AG04450 (cell line): Measurements from ENCODE around the gene STARD7. TPM values are rescaled to one million over a fixed set of nuclear protein-coding genes. Genes with fewer than 3 reads are reported as not detected.
"Not testable (repeated sequence)": the region's sequence is repeated elsewhere in the genome, so short reads cannot be mapped to it uniquely, and the experiment has no call there.

Experiments
- CTCF ChIA-PET: fragments of 300-600, 350-600 bp; formaldehyde crosslinking; extraction: SDS; loops from one replicate; lab custom pipeline; 2022; ENCODE audit warnings: antibody characterized with exemption, inconsistent platforms; lab: Charles Lee
- POLR2A ChIA-PET: fragments of 350-600 bp; formaldehyde crosslinking; extraction: SDS; loops from one replicate; lab custom pipeline; 2021; ENCODE audit warnings: antibody characterized with exemption, inconsistent platforms; lab: Yijun Ruan, JAX
- DNase-seq: peaks from one replicate; pipeline ENCODE4 v3.0.0-alpha.2; 2011; ENCODE audit warnings: low read depth, low spot score
- H3K27ac ChIP-seq: one replicate; pipeline ENCODE4 v1.5.1; 2012; ENCODE audit warnings: low read depth, low read length, control low read depth
- H3K27me3 ChIP-seq: one replicate; pipeline ENCODE4 v1.6.0; 2012; ENCODE audit warnings: low read length; ENCODE audit not compliant: control insufficient read depth, insufficient read depth
- H3K4me3 ChIP-seq: 2 replicates; pipeline ENCODE4 v1.5.1; 2011; ENCODE audit warnings: mild to moderate bottlenecking, low read depth, low read length, control low read depth
- H3K9me3 ChIP-seq: 2 replicates; pipeline ENCODE4 v1.5.1; 2012; ENCODE audit warnings: low read length; ENCODE audit not compliant: control insufficient read depth, insufficient read depth
- polyA plus RNA-seq: library from polyadenylated mRNA; depleted of rRNA; stranded (reverse); fragments of >200 nt; gene quantifications from 2 replicates; pipeline ENCODE4 v1.2.3, GENCODE V29; 2011
- TF ChIP-seq, protein P1 (sequence below): IDR thresholded peaks from 2 replicates; pipeline ENCODE4 v1.5.1; 2011; ENCODE audit warnings: low read depth, low read length, control low read depth, inconsistent platforms

STARD7 gene
- polyA plus RNA-seq, 1 experiment = 106 TPM

DNA sequence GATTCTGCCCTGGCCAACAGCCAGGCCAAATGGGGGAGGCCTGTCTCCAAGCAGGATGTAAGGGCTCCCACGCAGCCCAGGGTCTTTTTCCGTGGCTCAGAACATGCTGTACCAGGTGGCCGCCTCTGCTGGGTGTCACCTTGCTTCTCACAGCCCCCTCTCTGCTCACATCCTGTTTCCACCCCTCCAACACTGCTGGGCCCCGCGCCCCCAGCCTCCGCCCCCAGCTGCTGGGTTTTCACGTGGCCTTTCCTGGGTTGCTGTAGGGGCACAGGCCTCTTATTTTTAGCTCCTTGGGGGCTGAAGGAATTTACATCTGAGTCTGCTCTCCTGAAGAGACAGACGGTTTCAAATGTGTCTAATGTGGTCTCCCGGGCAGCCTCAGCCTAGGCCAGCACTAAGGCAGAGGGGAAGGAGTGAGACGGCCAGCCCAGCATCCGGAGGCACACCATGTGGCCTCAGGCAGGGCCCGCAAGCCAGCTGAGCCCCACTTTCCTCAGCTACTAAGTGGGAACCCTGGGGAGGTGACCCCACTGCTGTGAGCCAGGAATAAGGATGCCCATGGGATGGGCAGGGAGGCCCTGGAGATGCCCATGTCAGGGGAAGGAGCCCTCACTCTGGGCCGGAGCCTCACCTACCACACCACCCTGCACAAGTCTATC, 44.7 kb downstream of the STARD7 start:
- ChIA-PET POLR2A (no interaction called here), CTCF (interaction anchor here (2.3 kb wide), 1 partner anchor 11 kb away, joined by 20 read pairs; no protein-coding TSS in a partner anchor)
- no peak for DNase-seq
- Histone ChIP-seq H3K27me3 (peaks cover 7% of the 10 kb centered on the region), H3K9me3 (peaks cover 5% of the 10 kb centered on the region; the same call in 1 of the 2 replicates), H3K4me3 (no peak overlapping the region), H3K27ac (no peak overlapping the region)
- TF ChIP-seq, protein P1, sequence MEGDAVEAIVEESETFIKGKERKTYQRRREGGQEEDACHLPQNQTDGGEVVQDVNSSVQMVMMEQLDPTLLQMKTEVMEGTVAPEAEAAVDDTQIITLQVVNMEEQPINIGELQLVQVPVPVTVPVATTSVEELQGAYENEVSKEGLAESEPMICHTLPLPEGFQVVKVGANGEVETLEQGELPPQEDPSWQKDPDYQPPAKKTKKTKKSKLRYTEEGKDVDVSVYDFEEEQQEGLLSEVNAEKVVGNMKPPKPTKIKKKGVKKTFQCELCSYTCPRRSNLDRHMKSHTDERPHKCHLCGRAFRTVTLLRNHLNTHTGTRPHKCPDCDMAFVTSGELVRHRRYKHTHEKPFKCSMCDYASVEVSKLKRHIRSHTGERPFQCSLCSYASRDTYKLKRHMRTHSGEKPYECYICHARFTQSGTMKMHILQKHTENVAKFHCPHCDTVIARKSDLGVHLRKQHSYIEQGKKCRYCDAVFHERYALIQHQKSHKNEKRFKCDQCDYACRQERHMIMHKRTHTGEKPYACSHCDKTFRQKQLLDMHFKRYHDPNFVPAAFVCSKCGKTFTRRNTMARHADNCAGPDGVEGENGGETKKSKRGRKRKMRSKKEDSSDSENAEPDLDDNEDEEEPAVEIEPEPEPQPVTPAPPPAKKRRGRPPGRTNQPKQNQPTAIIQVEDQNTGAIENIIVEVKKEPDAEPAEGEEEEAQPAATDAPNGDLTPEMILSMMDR = no peak

DNA sequence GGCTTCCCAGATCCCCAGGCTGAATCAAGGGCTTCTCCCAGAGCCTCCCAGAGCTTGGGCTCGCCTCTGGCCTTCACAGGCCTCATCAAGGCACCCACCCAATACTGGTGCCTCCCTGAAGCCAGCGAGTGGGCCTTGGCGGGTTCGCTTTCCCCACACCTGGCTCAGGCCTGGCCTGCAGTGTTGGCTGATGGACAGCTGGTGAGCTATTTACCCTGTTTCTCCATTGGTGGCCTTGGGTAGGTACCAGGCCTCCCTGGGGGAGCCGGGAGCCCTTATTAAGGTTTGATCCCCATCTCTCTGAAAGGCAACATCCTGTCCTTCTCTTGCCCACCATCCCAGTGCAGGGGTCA, 45.2 kb downstream of the STARD7 start:
- Histone ChIP-seq H3K4me3 (no peak overlapping the region), H3K27me3 (peaks cover 9% of the 10 kb centered on the region), H3K9me3 (peaks cover 5% of the 10 kb centered on the region; the same call in 1 of the 2 replicates), H3K27ac (no peak overlapping the region)
- ChIA-PET POLR2A (no interaction called here), CTCF (interaction anchor here (2.3 kb wide), 1 partner anchor 12 kb away, joined by 20 read pairs; no protein-coding TSS in a partner anchor)
- TF ChIP-seq, protein P1 = no peak
- no peak for DNase-seq

DNA sequence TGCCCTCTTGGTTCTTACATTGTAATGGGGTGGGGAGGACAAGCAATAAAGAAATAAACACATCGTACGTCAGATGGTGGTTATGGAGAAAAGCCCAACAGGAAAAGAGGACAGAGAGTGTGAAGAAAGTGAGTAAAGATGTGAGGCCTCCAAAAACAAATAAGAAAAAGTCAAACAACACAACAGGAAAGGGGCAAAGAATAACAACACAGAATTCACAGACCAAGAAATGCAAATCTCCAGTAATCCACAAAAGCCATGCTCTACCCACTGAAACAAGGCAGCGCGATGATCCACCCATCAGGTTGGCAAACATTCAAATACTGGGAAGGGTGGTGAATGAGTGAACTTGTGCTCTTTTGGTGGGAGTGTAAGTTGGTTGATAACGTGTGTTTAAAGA, 46.7 kb downstream of the STARD7 start:
- Histone ChIP-seq H3K27ac (no peak overlapping the region), H3K4me3 (no peak overlapping the region), H3K27me3 (peaks cover 14% of the 10 kb centered on the region), H3K9me3 (peaks cover 5% of the 10 kb centered on the region; the same call in 1 of the 2 replicates)
- no peak for DNase-seq
- ChIA-PET CTCF (interaction anchor here (1.6 to 2.3 kb wide), 2 partner anchors 13 to 23 kb away, joined by 3 to 20 read pairs; no protein-coding TSS in a partner anchor), POLR2A (no interaction called here)
- TF ChIP-seq, protein P1 = no peak

DNA sequence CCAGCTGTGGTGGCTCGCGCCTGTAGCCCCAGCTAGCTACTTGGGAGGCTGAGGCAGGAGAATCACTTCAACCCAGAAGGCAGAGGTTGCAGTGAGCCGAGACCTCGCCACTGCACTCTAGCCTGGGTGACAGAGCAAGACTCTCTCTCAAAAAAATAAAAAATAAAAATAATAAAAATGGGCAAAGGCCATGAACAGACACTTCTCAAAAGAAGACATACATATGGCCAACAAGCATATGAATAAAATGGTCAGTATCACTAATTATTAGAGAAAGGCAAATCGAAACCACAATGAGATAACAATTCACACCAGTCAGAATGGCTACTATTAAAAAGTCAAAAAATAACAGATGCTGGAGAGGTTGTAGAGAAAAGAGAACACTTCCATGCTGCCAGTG, 48.3 kb downstream of the STARD7 start:
- H3K27ac ChIP-seq, H3K4me3 ChIP-seq, POLR2A ChIA-PET, CTCF ChIA-PET, DNase-seq, H3K9me3 ChIP-seq: not testable (repeated sequence)
- H3K27me3 ChIP-seq = peaks cover 14% of the 10 kb centered on the region

DNA sequence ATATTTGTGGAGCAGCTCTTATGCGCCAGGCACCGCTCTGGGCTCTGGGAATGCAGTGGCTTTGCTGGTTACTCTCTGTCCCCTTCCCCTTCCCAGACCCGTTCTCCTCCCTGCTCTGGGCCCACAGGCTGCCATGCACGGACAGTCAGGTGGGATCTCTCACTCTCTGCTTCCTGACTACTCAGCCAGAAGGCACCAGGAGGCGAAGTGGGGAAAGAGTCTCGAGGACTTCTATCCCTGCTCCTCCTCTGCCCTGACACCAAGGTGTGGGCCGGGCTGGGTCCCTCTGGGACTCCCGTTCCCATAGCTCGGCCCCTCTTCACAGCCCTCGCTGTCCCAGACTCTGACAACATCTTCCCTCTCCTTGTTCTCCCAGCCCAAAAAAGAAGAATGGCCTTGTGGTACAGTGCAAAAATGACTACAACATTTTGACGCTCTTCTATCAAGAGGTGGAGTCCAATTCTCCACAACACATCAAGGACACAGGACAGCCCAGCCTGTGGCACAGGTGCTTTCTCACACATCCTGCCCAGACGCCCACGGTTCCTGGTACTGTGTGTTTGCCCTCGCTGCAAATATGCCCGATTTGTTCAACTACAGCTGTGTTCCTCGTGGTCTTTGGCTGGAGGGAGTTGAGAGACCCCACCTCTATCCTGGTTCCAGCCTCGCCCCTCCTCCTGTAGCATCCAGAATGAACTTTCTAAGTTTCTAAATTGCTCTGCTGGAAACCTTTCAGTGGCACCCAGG, 49.4 kb downstream of the STARD7 start:
- TF ChIP-seq, protein P1 = no peak
- POLR2A ChIA-PET = no interaction called here
- Histone ChIP-seq H3K27ac (no peak overlapping the region), H3K9me3 (peaks cover 5% of the 10 kb centered on the region; the same call in 1 of the 2 replicates), H3K4me3 (no peak overlapping the region), H3K27me3 (peaks cover 14% of the 10 kb centered on the region)
- DNase-seq = no peak
- CTCF ChIA-PET = interaction anchor here (0.8 kb wide), 1 partner anchor 17 kb away, joined by 3 read pairs; no protein-coding TSS in a partner anchor
